Esophagus muscularis mucosa (tissue), 4 donors: ENCODE results near the gene UPF1.

Source experiments
- CTCF ChIP-seq, 3 experiments: fragments of 200-600 bp in 2 of 3; fragments of 450-650 bp in 1 of 3; sonication (generic) in 2 of 3; IDR thresholded peaks; one replicate each; pipeline ENCODE4 v1.5.1; 2017 to 2019; ENCODE audit warnings: antibody characterized with exemption in 3 of 3, mild to moderate bottlenecking in 2 of 3, moderate library complexity in 1 of 3
- EP300 ChIP-seq: sonication (generic); formaldehyde crosslinking; IDR thresholded peaks from one replicate; pipeline ENCODE4 v1.6.1; 2017; ENCODE audit warnings: antibody characterized with exemption
- POLR2A ChIP-seq: fragments of 450-650 bp; IDR thresholded peaks from one replicate; pipeline ENCODE4 v1.6.1; 2017; ENCODE audit warnings: antibody characterized with exemption, moderate library complexity, mild to moderate bottlenecking, low read depth
- POLR2AphosphoS5 ChIP-seq, 2 donors: sonication (generic); formaldehyde crosslinking; IDR thresholded peaks; one replicate each; pipeline ENCODE4 v1.6.1; 2017; ENCODE audit warnings: antibody characterized with exemption in 2 of 2

DNA sequence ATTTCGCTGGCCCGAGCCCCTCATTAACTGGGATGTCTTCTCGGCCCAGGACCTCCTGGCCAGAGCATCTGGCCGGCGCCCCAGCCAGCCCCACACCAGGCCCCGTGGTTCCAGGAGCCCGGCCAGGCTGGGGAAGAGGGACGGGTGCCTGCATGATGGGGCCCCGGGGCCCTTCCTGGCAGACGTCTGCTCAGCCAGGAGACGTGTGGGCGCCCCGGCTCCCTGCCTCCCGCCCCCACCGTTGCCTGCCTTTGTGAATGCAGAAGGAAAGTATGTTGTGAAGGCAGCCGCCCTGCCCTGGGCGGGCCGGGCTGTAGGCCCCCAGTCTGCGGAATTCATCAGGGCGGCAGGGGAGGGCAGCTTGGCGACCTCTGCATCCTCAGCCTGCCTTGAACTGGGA, 36.2 kb upstream of the UPF1 start:
- no peak for TF ChIP-seq CTCF (IDR thresholded peaks at IDR 0.05)
- no peak for TF ChIP-seq POLR2AphosphoS5 (IDR thresholded peaks at IDR 0.05)
- no peak for TF ChIP-seq EP300
- TF ChIP-seq POLR2A: no peak
